Measurements from ENCODE around the gene PPM1H. TPM values are rescaled to one million over a fixed set of nuclear protein-coding genes. Genes with fewer than 3 reads are reported as not detected.

PPM1H gene
- polyA plus RNA-seq, 1 experiment = 2.3 TPM

DNA sequence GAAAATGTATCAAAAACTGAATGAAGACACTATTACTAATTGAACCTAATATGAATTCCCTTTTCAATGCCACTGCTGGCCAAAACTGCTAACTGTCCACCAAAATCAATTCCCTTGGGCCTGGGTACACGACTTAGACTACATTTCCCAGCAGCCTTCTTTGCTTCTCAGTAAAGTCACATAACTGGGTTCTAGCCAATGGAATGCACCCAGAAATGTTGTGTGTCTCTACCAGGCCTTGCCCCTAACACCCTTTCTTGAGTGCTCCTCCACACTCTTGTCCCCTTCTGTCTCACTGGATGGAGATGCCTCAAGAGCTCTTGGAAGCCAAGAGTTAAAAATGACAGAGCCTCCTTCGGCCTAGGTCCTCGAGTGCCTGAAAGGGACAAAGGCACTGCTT lies 156.8 kb downstream of the PPM1H start:
- TF ChIP-seq, protein P1, sequence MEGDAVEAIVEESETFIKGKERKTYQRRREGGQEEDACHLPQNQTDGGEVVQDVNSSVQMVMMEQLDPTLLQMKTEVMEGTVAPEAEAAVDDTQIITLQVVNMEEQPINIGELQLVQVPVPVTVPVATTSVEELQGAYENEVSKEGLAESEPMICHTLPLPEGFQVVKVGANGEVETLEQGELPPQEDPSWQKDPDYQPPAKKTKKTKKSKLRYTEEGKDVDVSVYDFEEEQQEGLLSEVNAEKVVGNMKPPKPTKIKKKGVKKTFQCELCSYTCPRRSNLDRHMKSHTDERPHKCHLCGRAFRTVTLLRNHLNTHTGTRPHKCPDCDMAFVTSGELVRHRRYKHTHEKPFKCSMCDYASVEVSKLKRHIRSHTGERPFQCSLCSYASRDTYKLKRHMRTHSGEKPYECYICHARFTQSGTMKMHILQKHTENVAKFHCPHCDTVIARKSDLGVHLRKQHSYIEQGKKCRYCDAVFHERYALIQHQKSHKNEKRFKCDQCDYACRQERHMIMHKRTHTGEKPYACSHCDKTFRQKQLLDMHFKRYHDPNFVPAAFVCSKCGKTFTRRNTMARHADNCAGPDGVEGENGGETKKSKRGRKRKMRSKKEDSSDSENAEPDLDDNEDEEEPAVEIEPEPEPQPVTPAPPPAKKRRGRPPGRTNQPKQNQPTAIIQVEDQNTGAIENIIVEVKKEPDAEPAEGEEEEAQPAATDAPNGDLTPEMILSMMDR (IDR thresholded peaks at IDR 0.05; ENCODE audit: insufficient read depth, low read depth, low read length) = no peak
- Histone ChIP-seq H3K27me3 (ENCODE audit: control insufficient read depth, insufficient read depth, low read length) (no peaks in the 10 kb centered on the region), H3K4me3 (ENCODE audit: low read depth, low read length) (no peak overlapping the region), H3K36me3 (ENCODE audit: control insufficient read depth, insufficient read depth, low read length) (no peaks in the 10 kb centered on the region)
- DNase-seq (ENCODE audit: low read depth) = no peak
- POLR2A ChIA-PET = no interaction called here
- CTCF ChIA-PET = no interaction called here

DNA sequence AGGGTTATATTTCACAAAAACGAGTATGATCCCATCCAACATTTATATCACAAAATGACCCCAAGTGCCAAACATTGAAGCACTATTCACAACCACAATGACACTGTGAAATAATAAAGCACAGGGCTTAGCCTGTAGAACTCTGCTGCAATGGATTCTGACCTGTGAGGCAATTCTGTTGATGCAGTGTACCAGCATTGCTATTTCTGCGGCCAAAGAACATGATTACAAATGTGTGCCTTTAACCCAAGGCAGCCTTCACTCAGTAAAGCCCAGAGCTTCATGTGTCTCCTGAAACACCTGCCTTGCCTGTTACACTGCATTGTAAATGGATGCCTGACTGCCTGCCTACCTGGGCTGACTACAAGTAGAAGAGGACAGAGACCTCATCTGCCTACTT lies 158.0 kb downstream of the PPM1H start:
- no peaks in the 10 kb centered on the region for H3K27me3 ChIP-seq (ENCODE audit: control insufficient read depth, insufficient read depth, low read length)
- H3K4me3 ChIP-seq (ENCODE audit: low read depth, low read length) = no peak overlapping the region
- H3K36me3 ChIP-seq (ENCODE audit: control insufficient read depth, insufficient read depth, low read length) = no peaks in the 10 kb centered on the region
- CTCF ChIA-PET = no interaction called here
- POLR2A ChIA-PET = no interaction called here
- no peak for DNase-seq (ENCODE audit: low read depth)
- TF ChIP-seq, protein P1 (IDR thresholded peaks at IDR 0.05; ENCODE audit: insufficient read depth, low read depth, low read length) = no peak

DNA sequence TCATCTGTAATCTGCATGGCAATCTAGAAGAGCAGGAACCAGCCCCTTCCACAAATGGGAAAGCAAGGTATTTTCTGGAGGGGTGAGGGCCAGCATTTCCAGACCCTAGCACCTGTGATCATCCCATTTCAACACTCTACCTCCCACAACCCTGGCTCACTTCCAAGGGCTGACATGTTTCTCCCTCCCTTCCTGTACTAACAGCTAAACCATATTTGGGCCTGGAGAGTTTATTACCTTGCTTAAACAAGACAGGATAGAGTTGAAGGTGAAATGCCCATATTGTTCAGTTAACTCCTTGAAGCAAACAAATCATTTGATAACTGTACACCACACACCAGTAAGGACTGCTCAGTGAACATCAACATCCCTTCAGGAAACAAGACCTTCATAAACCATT lies 158.4 kb downstream of the PPM1H start:
- POLR2A ChIA-PET = no interaction called here
- Histone ChIP-seq H3K36me3 (ENCODE audit: control insufficient read depth, insufficient read depth, low read length) (no peaks in the 10 kb centered on the region), H3K27me3 (ENCODE audit: control insufficient read depth, insufficient read depth, low read length) (no peaks in the 10 kb centered on the region), H3K4me3 (ENCODE audit: low read depth, low read length) (no peak overlapping the region)
- no peak for DNase-seq (ENCODE audit: low read depth)
- CTCF ChIA-PET = no interaction called here
- TF ChIP-seq, protein P1 (IDR thresholded peaks at IDR 0.05; ENCODE audit: insufficient read depth, low read depth, low read length) = no peak

DNA sequence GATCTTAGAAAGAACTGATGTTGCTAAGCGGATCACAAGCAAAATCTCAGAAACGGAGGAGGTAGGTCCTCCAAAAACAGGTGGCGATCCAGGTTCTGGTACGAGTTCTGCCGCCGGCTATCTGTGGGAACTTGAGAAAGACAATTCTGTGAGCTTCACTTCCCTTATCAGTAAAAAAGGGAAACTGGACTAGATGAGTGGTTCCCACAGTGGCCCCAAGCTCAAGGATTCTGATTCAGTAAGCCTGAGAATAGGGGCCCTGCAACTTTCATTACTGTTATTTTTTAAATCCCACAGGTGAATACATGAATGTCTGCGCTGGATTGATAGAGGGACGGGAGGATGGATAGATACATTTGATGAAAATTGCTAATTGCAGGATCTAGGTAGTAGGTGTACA lies 160.2 kb downstream of the PPM1H start:
- Histone ChIP-seq H3K27me3 (ENCODE audit: control insufficient read depth, insufficient read depth, low read length) (no peaks in the 10 kb centered on the region), H3K4me3 (ENCODE audit: low read depth, low read length) (no peak overlapping the region), H3K36me3 (ENCODE audit: control insufficient read depth, insufficient read depth, low read length) (no peaks in the 10 kb centered on the region)
- ChIA-PET CTCF (interaction anchor here (1.3 kb wide), 1 partner anchor 8 kb away, joined by 5 read pairs; no protein-coding TSS in a partner anchor), POLR2A (interaction anchor here (0.6 kb wide), 1 partner anchor 66 kb away, joined by 3 read pairs; no protein-coding TSS in a partner anchor)
- TF ChIP-seq, protein P1 (IDR thresholded peaks at IDR 0.05; ENCODE audit: insufficient read depth, low read depth, low read length) = no peak
- no peak for DNase-seq (ENCODE audit: low read depth)

DNA sequence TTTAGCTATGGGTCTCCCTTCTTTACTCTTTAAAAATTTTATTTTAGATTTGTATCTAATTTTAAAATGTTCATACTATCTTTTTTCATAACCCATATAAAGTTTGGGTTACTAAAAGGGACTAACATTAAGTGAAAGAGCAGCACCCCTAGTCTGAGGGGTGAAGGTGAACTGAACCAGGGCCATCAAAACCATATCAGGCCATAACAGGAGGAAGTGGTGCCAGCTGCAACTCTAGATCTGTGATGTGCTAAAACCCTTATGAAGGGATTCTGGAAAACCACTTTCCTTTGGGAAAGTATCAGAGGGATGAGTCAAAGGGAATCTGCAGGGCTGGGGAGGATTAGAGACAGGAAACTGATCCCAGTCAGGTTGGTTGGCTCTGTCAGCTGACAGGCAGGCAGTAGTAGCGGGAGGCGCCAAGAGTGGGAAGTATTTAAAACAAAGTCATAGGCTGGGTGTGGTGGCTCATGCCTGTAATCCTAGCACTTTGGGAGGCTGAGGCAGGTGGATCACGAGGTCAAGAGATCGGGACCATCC lies 162.5 kb downstream of the PPM1H start:
- no peak for DNase-seq (ENCODE audit: low read depth)
- CTCF ChIA-PET = interaction anchor here (0.8 to 1.3 kb wide), 2 partner anchors 9 to 12 kb away, joined by 3 read pairs; no protein-coding TSS in a partner anchor
- Histone ChIP-seq H3K4me3 (ENCODE audit: low read depth, low read length) (no peak overlapping the region), H3K27me3 (ENCODE audit: control insufficient read depth, insufficient read depth, low read length) (no peaks in the 10 kb centered on the region), H3K36me3 (ENCODE audit: control insufficient read depth, insufficient read depth, low read length) (no peaks in the 10 kb centered on the region)
- TF ChIP-seq, protein P1 (IDR thresholded peaks at IDR 0.05; ENCODE audit: insufficient read depth, low read depth, low read length) = no peak
- POLR2A ChIA-PET = no interaction called here

Measured in BJ (cell line).